HG03432 (cell line): Measurements from ENCODE around the gene BCL7A.
"Not testable (repeated sequence)": the region's sequence is repeated elsewhere in the genome, so short reads cannot be mapped to it uniquely, and the experiment has no call there.

Experiments used
- ATAC-seq: cut with Tn5 transposase; IDR thresholded peaks from one replicate; pipeline ENCODE4 v1.9.1; 2021; ENCODE audit warnings: mild to moderate bottlenecking, moderate library complexity; ENCODE audit not compliant: unreplicated experiment

Gene BCL7A

GRCh38 chr12:122024132-122024785, 2.6 kb downstream of the BCL7A start:
- no peak for ATAC-seq

- no peak for ATAC-seq
Measured at GRCh38 chr12:122026706-122027333, 5.1 kb downstream of the BCL7A start.

- ATAC-seq: no peak
Measured at GRCh38 chr12:122028165-122028904, 6.7 kb downstream of the BCL7A start.

- ATAC-seq: peak; percentile 54
Measured at GRCh38 chr12:122028905-122029560, 7.3 kb downstream of the BCL7A start.

- ATAC-seq: no peak
Measured at GRCh38 chr12:122029620-122030423, 8.1 kb downstream of the BCL7A start.

GRCh38 chr12:122030424-122031035, 8.8 kb downstream of the BCL7A start:
- ATAC-seq: no peak

GRCh38 chr12:122031342-122032216, 9.9 kb downstream of the BCL7A start:
- no peak for ATAC-seq

- ATAC-seq: no peak
Measured at GRCh38 chr12:122032580-122032979, 10.9 kb downstream of the BCL7A start.

GRCh38 chr12:122035292-122035691, 13.6 kb downstream of the BCL7A start:
- no peak for ATAC-seq

- no peak for ATAC-seq
Measured at GRCh38 chr12:122036153-122036552, 14.5 kb downstream of the BCL7A start.

- ATAC-seq: no peak
Measured at GRCh38 chr12:122040579-122041386, 19.1 kb downstream of the BCL7A start.

GRCh38 chr12:122041458-122041857, 19.8 kb downstream of the BCL7A start:
- ATAC-seq: not testable (repeated sequence)

- no peak for ATAC-seq
Measured at GRCh38 chr12:122042910-122043309, 21.2 kb downstream of the BCL7A start.

- no peak for ATAC-seq
Measured at GRCh38 chr12:122043476-122043875, 21.8 kb downstream of the BCL7A start.

GRCh38 chr12:122045262-122045661, 23.6 kb downstream of the BCL7A start:
- no peak for ATAC-seq

- no peak for ATAC-seq
Measured at GRCh38 chr12:122046145-122046544, 24.5 kb downstream of the BCL7A start.

GRCh38 chr12:122048151-122048550, 26.5 kb downstream of the BCL7A start:
- ATAC-seq: no peak

GRCh38 chr12:122049827-122050226, 28.1 kb downstream of the BCL7A start:
- ATAC-seq: no peak
